ENCODE measurements around the gene TMIE.

GRCh38 chr3:46710229-46710628, 9.0 kb downstream of the TMIE start:
- TF ChIP-seq CTCF (conservative IDR thresholded peaks at IDR 0.05 in 1 of 2, IDR thresholded peaks at IDR 0.05 in 1 of 2; ENCODE audit: low read depth in 1 of 2, low read length in 2 of 2) (no peak), EZH2 (IDR thresholded peaks at IDR 0.05; ENCODE audit: low read length, missing control alignments) (no peak)

All from fibroblast of lung (primary cell).